ENCODE data around the gene PAK5. TPM values are rescaled to one million over a fixed set of nuclear protein-coding genes. Genes with fewer than 3 reads are reported as not detected.

The PAK5 gene
- total RNA-seq, 1 donor from 2014 or later, result not detected

DNA sequence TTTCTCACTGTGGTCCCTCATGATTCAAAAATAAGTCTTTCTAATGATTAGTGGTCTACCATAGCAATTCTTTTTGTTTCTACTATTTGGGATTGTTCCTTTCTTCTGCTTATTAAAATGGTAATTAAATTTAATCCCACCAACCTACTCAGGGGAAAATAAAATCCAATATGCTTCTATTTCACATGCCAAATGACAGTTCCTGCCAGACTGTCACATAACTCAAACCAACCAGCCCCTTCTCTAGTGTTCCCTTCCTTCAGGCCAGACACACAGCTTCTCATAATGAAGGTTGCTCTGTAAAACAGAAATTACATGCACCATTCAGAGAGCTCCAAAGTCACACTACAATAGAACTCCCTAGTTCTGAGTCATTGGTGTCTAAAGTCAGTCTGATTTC, 23.2 kb downstream of the PAK5 start:
- Histone ChIP-seq H3K36me3 (no peaks in the 10 kb centered on the region), H3K9me3 (replicated peaks) (no peaks in the 10 kb centered on the region), H3K27me3 (ENCODE audit: low read depth) (no peaks in the 10 kb centered on the region), H3K4me1 (no peaks in the 10 kb centered on the region), H3K4me3 (no peak overlapping the region), H3K27ac (replicated peaks) (no peak overlapping the region)
- TF ChIP-seq CTCF (IDR thresholded peaks at IDR 0.05; ENCODE audit: borderline replicate concordance), result no peak
- no peak for DNase-seq
- intact Hi-C loops (cut with micrococcal nuclease), result loop anchor here (10.0 kb wide), 1 partner anchor 61 kb away; no protein-coding TSS in a partner anchor

- no peaks in the 10 kb centered on the region for H3K27me3 ChIP-seq (ENCODE audit: low read depth)
- no peaks in the 10 kb centered on the region for H3K9me3 ChIP-seq (replicated peaks)
- no peak overlapping the region for H3K4me3 ChIP-seq
- H3K4me1 ChIP-seq, result no peaks in the 10 kb centered on the region
- no peak overlapping the region for H3K27ac ChIP-seq (replicated peaks)
- H3K36me3 ChIP-seq, result no peaks in the 10 kb centered on the region
- no peak for TF ChIP-seq CTCF (IDR thresholded peaks at IDR 0.05; ENCODE audit: borderline replicate concordance)
- DNase-seq, result no peak
- intact Hi-C loops (cut with micrococcal nuclease), result loop anchor here (10.0 kb wide), 1 partner anchor 56 kb away; no protein-coding TSS in a partner anchor
Measured at GRCh38 chr20:9810738-9811137, 28.1 kb downstream of the PAK5 start.

GRCh38 chr20:9809271-9809670, 29.6 kb downstream of the PAK5 start:
- H3K36me3 ChIP-seq, result no peaks in the 10 kb centered on the region
- no peak for TF ChIP-seq CTCF (IDR thresholded peaks at IDR 0.05; ENCODE audit: borderline replicate concordance)
- no peak overlapping the region for H3K27ac ChIP-seq (replicated peaks)
- intact Hi-C loops (cut with micrococcal nuclease), result no loop called here
- no peak overlapping the region for H3K4me3 ChIP-seq
- DNase-seq, result no peak
- no peaks in the 10 kb centered on the region for H3K27me3 ChIP-seq (ENCODE audit: low read depth)
- no peaks in the 10 kb centered on the region for H3K4me1 ChIP-seq
- H3K9me3 ChIP-seq (replicated peaks), result no peaks in the 10 kb centered on the region

- Histone ChIP-seq H3K36me3 (no peaks in the 10 kb centered on the region), H3K4me1 (no peaks in the 10 kb centered on the region), H3K4me3 (no peak overlapping the region), H3K27me3 (ENCODE audit: low read depth) (no peaks in the 10 kb centered on the region), H3K9me3 (replicated peaks) (no peaks in the 10 kb centered on the region), H3K27ac (replicated peaks) (no peak overlapping the region)
- no peak for TF ChIP-seq CTCF (IDR thresholded peaks at IDR 0.05; ENCODE audit: borderline replicate concordance)
- intact Hi-C loops (cut with micrococcal nuclease), result no loop called here
- DNase-seq, result no peak
Measured at GRCh38 chr20:9808166-9808565, 30.7 kb downstream of the PAK5 start.

DNA sequence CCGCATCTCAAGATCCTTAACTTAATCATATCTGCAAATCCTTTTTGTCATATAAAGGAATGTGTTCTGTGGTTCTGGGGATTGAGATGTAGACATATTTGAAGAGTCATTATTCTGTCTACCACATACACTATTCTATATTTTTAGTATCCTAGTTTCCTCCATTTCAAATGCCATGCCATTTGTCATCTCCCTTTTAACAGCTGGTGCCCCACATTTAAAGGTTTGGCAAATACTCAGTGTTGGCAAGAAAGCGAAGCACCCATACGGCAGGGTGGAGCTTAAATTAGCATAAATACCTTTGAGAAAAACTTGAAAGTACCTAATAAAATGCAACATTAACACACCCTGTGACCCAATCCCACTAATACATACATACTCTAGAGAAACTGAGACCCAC, 31.7 kb downstream of the PAK5 start:
- no peak for TF ChIP-seq CTCF (IDR thresholded peaks at IDR 0.05; ENCODE audit: borderline replicate concordance)
- no peak overlapping the region for H3K27ac ChIP-seq (replicated peaks)
- H3K36me3 ChIP-seq, result no peaks in the 10 kb centered on the region
- no peak for DNase-seq
- H3K4me3 ChIP-seq, result no peak overlapping the region
- intact Hi-C loops (cut with micrococcal nuclease), result no loop called here
- no peaks in the 10 kb centered on the region for H3K27me3 ChIP-seq (ENCODE audit: low read depth)
- no peaks in the 10 kb centered on the region for H3K9me3 ChIP-seq (replicated peaks)
- no peaks in the 10 kb centered on the region for H3K4me1 ChIP-seq

- H3K36me3 ChIP-seq, result no peaks in the 10 kb centered on the region
- no peak overlapping the region for H3K27ac ChIP-seq (replicated peaks)
- H3K27me3 ChIP-seq (ENCODE audit: low read depth), result no peaks in the 10 kb centered on the region
- DNase-seq, result no peak
- intact Hi-C loops (cut with micrococcal nuclease), result no loop called here
- H3K9me3 ChIP-seq (replicated peaks), result no peaks in the 10 kb centered on the region
- no peak overlapping the region for H3K4me3 ChIP-seq
- no peak for TF ChIP-seq CTCF (IDR thresholded peaks at IDR 0.05; ENCODE audit: borderline replicate concordance)
- H3K4me1 ChIP-seq, result no peaks in the 10 kb centered on the region
Measured at GRCh38 chr20:9800421-9800820, 38.5 kb downstream of the PAK5 start.
